Smooth muscle cell (in vitro differentiated cells): ENCODE results near the gene SYCE3. TPM values are rescaled to one million over a fixed set of nuclear protein-coding genes. Genes with fewer than 3 reads are reported as not detected.

Source experiments
- DNase-seq: peaks from one replicate; lab custom pipeline; 2025; ENCODE audit not compliant: unreplicated experiment; lab: John Stamatoyannopoulos, UW
- H2AFZ ChIP-seq: fragments of 200-600 bp; sonication (generic); 2 replicates; pipeline ENCODE4 v1.6.0; 2016; ENCODE audit warnings: antibody characterized with exemption, low read depth, mild to moderate bottlenecking
- H3F3A ChIP-seq: fragments of 200-600 bp; sonication (generic); 2 replicates; pipeline ENCODE4 v1.6.0; 2017; ENCODE audit warnings: antibody characterized with exemption, low read depth
- H3K27ac ChIP-seq: fragments of 200-600 bp; sonication (generic); 2 replicates; pipeline ENCODE4 v1.5.1; 2016; ENCODE audit warnings: low read depth, mild to moderate bottlenecking
- H3K27me3 ChIP-seq: fragments of 200-600 bp; sonication (generic); 2 replicates; pipeline ENCODE4 v1.6.1; 2016; ENCODE audit warnings: low read depth, mild to moderate bottlenecking
- H3K36me3 ChIP-seq: fragments of 200-600 bp; sonication (generic); 2 replicates; pipeline ENCODE4 v1.5.1; 2016; ENCODE audit warnings: low read depth
- H3K4me1 ChIP-seq: fragments of 200-600 bp; sonication (generic); 2 replicates; pipeline ENCODE4 v1.5.1; 2016; ENCODE audit warnings: low read depth
- H3K4me2 ChIP-seq: fragments of 200-600 bp; sonication (generic); 2 replicates; pipeline ENCODE4 v1.6.0; 2016; ENCODE audit warnings: mild to moderate bottlenecking
- H3K4me3 ChIP-seq: fragments of 200-600 bp; sonication (generic); 2 replicates; pipeline ENCODE4 v1.5.1; 2016; ENCODE audit warnings: mild to moderate bottlenecking
- H3K79me2 ChIP-seq: fragments of 200-600 bp; sonication (generic); 2 replicates; pipeline ENCODE4 v1.6.0; 2016; ENCODE audit warnings: low read depth, mild to moderate bottlenecking
- H3K9ac ChIP-seq: fragments of 200-600 bp; sonication (generic); 2 replicates; pipeline ENCODE4 v1.6.0; 2016; ENCODE audit warnings: low read depth
- H3K9me3 ChIP-seq: fragments of 200-600 bp; sonication (generic); replicated peaks from 2 replicates; pipeline ENCODE4 v1.5.1; 2016; ENCODE audit warnings: low read depth
- H4K20me1 ChIP-seq: fragments of 200-600 bp; sonication (generic); 2 replicates; pipeline ENCODE4 v1.6.0; 2016; ENCODE audit warnings: low read depth
- CTCF ChIP-seq: fragments of 200-600 bp; sonication (generic); IDR thresholded peaks from 2 replicates; pipeline ENCODE4 v1.5.1; 2017; ENCODE audit warnings: borderline replicate concordance, mild to moderate bottlenecking, antibody characterized with exemption; ENCODE audit not compliant: insufficient read depth, poor library complexity, severe bottlenecking
- WGBS: methylation state at CpG from one replicate; pipeline ENCODE4 v1.1.7; 2016; ENCODE audit warnings: low lambda C conversion rate; 5-methylcytosine and 5-hydroxymethylcytosine counted together
- polyA plus RNA-seq: library from polyadenylated mRNA; unstranded; fragments of >200 nt; fragmentation: Nextera tagmentation; extraction: Ambion mirVana; gene quantifications from 2 replicates; pipeline ENCODE4 v1.2.1, GENCODE V29; 2016
- total RNA-seq: library from RNA; depleted of rRNA; stranded (reverse); fragments of >200 nt; gene quantifications from 2 replicates; pipeline ENCODE4 v1.2.3, GENCODE V29; 2014

Gene SYCE3
- total and polyA plus RNA-seq, 2 experiments from 2014 or later = not detected

DNA sequence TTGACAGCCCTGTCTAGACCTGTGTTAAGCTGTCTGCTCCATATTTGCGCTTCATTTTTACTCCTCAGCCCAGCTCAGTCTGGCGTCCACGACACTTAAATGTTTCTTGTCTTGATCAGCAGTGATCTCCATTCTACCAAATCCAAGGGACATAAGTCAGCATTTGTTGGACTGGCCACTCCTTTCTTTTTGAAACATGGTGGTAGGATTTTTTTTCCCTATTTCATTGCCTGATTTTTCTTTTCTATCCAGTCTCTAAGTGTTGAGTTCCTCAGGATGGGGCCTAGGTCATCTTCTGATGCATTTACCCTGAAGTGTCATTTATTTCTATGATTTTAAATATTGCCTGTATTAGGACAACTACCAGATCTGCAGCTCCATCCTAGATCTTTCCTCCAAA, 53.8 kb downstream of the SYCE3 start:
- Histone ChIP-seq H4K20me1 (peaks cover 21% of the 10 kb centered on the region), H3K4me2 (peak overlapping the region; percentile 95), H3K4me3 (peak overlapping the region; percentile 76), H3K4me1 (peaks cover 12% of the 10 kb centered on the region), H3K27ac (peak overlapping the region; percentile 87), H3K9me3 (no peaks in the 10 kb centered on the region), H3K9ac (peak overlapping the region; percentile 85), H2AFZ (peak overlapping the region; percentile 36), H3K36me3 (no peaks in the 10 kb centered on the region), H3K79me2 (peaks cover 72% of the 10 kb centered on the region), H3K27me3 (no peaks in the 10 kb centered on the region), H3F3A (peaks cover 6% of the 10 kb centered on the region)
- no peak for TF ChIP-seq CTCF
- no peak for DNase-seq
- WGBS = 55% methylated on average over 3 of the region's 3 CpGs

- H3K9me3 ChIP-seq = no peaks in the 10 kb centered on the region
- peak within 1 kb of the TSS; percentile 95 for H3K4me2 ChIP-seq
- peak; percentile 96 for DNase-seq
- peak within 1 kb of the TSS; percentile 99 for H3K4me3 ChIP-seq
- TF ChIP-seq CTCF = no peak
- 3% methylated on average over 57 of the region's 76 CpGs for WGBS
- H3K27ac ChIP-seq = peak within 1 kb of the TSS; percentile 87
- peaks cover 6% of the 10 kb centered on the region for H3F3A ChIP-seq
- peak within 1 kb of the TSS; percentile 89 for H3K9ac ChIP-seq
- H3K79me2 ChIP-seq = peaks cover 65% of the 10 kb centered on the region
- no peaks in the 10 kb centered on the region for H3K27me3 ChIP-seq
- no peaks in the 10 kb centered on the region for H3K36me3 ChIP-seq
- H2AFZ ChIP-seq = peak within 1 kb of the TSS; percentile 79
- H3K4me1 ChIP-seq = peaks cover 12% of the 10 kb centered on the region
- peaks cover 15% of the 10 kb centered on the region for H4K20me1 ChIP-seq
Observed at GRCh38 chr22:50507991-50508884, 54.5 kb downstream of the SYCE3 start, which contains the start of gene NCAPH2. Gene NCAPH2, plus strand, starts transcription at chr22:50508224. Its CDS starts 114 bp downstream, at chr22:50508338.

- peaks cover 58% of the 10 kb centered on the region for H3K79me2 ChIP-seq
- H4K20me1 ChIP-seq = peaks cover 8% of the 10 kb centered on the region
- H3K27ac ChIP-seq = peak within 1 kb of the TSS; percentile 87
- no peak for TF ChIP-seq CTCF
- under 1% methylated on average over 14 of the region's 62 CpGs for WGBS
- no peaks in the 10 kb centered on the region for H3K9me3 ChIP-seq
- peak within 1 kb of the TSS; percentile 95 for H3K4me2 ChIP-seq
- peaks cover 12% of the 10 kb centered on the region for H3K4me1 ChIP-seq
- H3F3A ChIP-seq = peaks cover 6% of the 10 kb centered on the region
- H3K36me3 ChIP-seq = no peaks in the 10 kb centered on the region
- H3K4me3 ChIP-seq = peak within 1 kb of the TSS; percentile 99
- peak within 1 kb of the TSS; percentile 79 for H2AFZ ChIP-seq
- no peak for DNase-seq
- peak within 1 kb of the TSS; percentile 89 for H3K9ac ChIP-seq
- no peaks in the 10 kb centered on the region for H3K27me3 ChIP-seq
Observed at GRCh38 chr22:50507421-50507990, 55.2 kb downstream of the SYCE3 start, which contains the start of gene LMF2. Gene LMF2, minus strand, starts transcription at chr22:50507702. Its CDS starts 27 bp downstream, at chr22:50507675.
